Endometrial microvascular endothelial cells (primary cell): ENCODE results near the gene MYBPC3. TPM values are rescaled to one million over a fixed set of nuclear protein-coding genes. Genes with fewer than 3 reads are reported as not detected.

Source experiments
- in situ Hi-C: cut with HindIII; loops from 2 replicates; pipeline ENCODE4 v1.10.0; 2017; ENCODE audit warnings: low sequenced_read_pairs, low pct_unique_long_range_greater_than_20kb; ENCODE audit errors: inconsistent ontology term
- total RNA-seq: library from RNA; depleted of rRNA; stranded (reverse); fragments of >200 nt; gene quantifications from one replicate; pipeline ENCODE4 v1.2.3, GENCODE V29; 2015; ENCODE audit errors: inconsistent ontology term

Gene MYBPC3
- total RNA-seq, 1 donor from 2014 or later, result not detected

DNA sequence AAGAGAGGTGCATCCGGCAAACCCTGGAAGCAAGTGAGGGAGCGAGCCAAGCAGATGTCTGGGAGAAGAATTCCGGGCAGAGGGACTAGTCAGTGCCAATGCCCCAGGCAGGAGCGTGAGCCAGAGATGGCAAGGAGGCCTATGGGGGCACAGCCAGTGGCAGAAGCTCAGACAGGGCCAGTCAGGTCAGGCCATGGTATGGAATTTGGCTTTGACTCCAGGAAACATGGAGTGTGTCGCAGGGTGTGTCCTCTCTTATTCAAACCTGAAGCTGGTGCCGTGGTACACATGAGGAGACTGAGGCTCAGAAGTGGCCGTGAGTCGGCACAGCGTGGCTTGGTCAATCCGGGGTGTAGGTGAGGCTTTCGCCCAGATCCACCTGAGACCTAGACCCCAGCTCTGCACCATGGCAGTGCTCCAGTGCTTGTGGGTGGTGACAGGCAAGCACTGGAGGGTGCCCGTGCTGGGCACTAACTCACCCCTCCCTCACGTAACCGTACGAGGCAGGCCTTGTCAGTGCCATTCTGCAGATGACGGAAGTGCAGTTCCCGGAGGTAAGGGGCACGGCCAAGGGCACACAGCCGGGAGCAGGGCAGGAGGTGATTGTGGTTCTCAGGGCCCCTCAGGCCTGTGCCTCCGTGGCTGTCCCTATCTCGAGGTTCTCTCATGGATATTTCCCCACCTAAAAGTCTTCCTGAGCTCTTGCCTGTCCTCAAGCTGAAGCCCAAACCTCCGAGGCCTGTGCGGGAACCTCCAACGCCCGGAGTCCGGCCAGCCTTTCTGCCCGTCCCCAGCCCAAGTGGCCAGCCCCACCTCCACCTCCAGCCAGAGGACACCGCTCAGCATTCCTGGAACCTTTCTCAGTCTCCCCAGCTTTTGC is 36.4 kb upstream of the MYBPC3 start:
- in situ Hi-C loops, result no loop called here

DNA sequence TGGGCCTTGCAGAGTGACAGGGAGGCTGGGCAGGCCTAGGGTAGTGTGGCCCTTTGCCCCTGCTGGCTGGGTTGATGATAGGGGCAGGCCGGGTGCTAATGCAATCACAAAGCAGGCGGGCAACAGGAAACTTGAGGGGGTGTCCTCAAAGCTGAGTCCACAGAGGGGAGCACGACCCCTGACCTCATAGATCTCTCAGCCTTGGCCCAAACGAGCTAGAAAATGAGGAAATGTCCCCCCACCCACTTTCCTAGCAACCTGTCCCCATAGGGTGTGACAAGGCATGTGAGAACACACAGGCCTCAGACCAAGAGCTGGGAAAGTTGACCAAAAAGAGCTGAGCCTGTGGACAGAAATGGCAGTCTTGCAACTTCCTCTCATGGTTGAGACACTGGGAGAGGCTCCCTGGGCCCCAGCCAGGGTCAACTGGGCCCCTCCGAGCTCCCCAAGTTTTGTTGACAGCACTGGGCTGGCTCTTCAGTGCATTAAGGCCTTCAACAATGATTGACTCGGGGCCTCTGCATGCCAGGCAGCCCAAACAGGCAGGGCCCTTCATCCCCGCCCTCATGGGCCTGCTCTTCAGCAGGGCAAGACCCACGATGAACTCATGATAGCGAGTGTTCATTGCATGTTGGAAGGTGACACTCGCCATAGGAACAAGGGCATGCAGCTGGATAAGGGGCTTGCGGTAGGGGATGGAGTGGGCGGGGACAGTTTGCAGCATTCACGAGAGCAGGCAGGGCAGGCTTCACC is 35.6 kb upstream of the MYBPC3 start:
- in situ Hi-C loops, result no loop called here

DNA sequence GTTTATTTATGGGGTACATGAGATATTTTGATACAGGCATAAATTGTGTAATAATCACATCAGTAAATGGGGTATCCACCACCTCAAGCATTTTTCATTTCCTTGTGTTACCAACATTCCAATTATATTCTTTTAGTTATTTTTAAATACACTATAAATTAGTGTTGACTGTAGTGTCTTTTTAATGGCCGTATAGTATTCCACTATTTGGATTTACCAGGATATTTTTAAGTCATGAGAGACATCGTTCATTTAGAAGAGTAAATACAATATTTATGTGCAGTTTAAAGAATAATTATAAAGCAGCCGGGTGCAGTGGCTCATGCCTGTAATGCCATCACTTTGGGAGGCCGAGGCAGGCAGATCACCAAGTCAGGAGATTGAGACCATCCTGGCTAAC is 32.0 kb upstream of the MYBPC3 start:
- in situ Hi-C loops, result no loop called here

- in situ Hi-C loops, result no loop called here
Observed at GRCh38 chr11:47383071-47383470, 30.6 kb upstream of the MYBPC3 start.

DNA sequence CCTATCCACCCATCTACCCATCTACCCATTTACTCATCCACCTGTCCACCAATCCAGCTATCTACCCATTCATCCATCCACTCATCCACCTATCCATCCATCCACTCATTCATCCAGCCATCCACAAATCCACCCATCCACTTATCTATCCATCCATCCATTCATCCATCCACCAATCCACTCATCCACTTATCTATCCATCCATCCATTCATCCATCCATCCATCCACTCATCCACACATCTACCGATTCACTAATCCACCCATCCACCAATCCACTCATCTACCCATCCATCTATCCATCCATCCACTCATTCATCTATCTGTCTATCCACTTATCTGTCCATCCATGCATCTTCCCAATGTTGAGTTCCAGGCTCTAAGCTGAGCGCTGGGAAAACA is 27.6 kb upstream of the MYBPC3 start:
- in situ Hi-C loops, result no loop called here

DNA sequence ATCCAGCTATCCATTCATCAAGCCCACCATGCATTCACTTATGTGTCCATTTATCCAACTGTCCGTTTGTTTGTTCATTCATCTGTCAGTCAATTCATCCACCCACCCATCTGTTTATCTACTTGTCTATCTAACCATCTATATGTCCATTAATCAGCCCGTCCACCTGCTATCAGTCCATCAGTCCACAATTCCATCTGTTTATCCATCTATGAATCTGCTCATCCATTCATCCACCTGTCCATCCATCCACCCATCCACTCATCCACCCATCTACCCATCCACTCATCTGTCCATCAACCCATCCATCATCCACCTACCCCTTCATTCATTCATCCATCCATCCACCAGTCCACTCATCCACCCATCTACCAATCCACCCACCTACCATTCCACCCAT is 26.8 kb upstream of the MYBPC3 start:
- in situ Hi-C loops, result no loop called here

DNA sequence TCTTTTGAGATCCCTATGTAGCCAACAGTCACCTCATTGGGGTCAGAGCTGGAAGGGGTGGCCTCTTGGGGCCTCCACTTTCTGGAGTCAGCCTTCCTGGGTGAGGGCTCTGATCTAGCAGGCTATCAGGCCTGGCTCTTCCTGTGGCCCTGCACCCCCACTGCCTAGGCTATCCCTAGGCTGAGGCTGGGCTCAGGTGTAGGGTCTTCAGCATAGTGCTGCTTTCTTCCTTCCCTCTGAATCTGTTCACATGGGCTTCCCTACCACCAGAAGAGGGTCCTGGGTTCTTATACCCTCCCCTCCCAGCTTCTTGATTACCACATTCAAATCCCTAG is 26.3 kb upstream of the MYBPC3 start:
- in situ Hi-C loops, result no loop called here

GRCh38 chr11:47378010-47378835 is 25.7 kb upstream of the MYBPC3 start, which contains the start of gene SPI1:
SPI1 (minus strand) TSS chr11:47378547; CDS start chr11:47378353, 194 bp downstream.
- in situ Hi-C loops, result no loop called here

GRCh38 chr11:47377571-47378009 is 25.1 kb upstream of the MYBPC3 start:
- in situ Hi-C loops, result no loop called here

GRCh38 chr11:47376525-47377371 is 24.2 kb upstream of the MYBPC3 start:
- in situ Hi-C loops, result no loop called here

DNA sequence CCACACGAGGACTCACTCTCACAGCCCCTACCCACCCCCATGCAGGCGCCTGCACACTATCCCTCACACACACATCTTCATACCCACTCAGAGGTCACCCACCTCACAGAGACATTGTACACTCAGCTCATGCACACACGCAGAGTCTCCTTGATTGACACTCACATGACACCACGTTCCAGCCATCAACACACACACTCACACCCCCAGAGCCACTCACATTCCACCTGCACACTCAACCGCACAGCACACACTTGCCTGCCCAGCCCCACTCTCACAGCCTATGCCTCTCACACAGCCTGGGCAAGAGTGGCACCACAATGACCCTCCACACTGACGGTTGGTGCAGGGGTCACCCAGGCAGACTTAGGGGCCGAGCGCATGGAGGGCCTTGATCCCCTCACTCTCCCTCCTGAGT is 23.6 kb upstream of the MYBPC3 start:
- in situ Hi-C loops, result no loop called here

DNA sequence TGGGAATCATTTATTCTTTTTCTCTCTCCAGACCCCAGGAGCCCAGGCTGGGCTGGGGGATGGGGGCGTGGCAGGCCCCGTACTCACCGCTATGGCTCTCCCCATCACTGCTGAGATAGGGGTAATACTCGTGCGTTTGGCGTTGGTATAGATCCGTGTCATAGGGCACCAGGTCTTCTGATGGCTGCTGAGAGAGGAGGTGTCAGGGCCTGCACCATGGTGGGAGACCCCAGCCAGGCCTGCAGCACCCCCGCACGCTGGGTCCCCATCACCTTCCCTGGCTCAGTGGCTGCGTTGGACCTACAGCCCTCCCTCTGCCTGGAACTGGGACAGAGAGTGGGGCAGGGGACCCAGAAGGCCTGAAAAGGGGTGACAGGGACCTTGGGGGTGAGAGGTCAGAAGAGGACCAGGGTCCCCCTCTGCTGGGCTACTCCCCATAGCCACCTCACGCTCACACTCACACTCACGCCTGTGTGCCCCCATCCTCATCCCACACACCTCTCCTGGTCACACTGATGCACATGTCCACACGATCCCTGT is 23.1 kb upstream of the MYBPC3 start:
- in situ Hi-C loops, result no loop called here

GRCh38 chr11:47375020-47375419 is 22.5 kb upstream of the MYBPC3 start:
- in situ Hi-C loops, result no loop called here

- in situ Hi-C loops, result no loop called here
Observed at GRCh38 chr11:47374720-47375019, 22.2 kb upstream of the MYBPC3 start.

DNA sequence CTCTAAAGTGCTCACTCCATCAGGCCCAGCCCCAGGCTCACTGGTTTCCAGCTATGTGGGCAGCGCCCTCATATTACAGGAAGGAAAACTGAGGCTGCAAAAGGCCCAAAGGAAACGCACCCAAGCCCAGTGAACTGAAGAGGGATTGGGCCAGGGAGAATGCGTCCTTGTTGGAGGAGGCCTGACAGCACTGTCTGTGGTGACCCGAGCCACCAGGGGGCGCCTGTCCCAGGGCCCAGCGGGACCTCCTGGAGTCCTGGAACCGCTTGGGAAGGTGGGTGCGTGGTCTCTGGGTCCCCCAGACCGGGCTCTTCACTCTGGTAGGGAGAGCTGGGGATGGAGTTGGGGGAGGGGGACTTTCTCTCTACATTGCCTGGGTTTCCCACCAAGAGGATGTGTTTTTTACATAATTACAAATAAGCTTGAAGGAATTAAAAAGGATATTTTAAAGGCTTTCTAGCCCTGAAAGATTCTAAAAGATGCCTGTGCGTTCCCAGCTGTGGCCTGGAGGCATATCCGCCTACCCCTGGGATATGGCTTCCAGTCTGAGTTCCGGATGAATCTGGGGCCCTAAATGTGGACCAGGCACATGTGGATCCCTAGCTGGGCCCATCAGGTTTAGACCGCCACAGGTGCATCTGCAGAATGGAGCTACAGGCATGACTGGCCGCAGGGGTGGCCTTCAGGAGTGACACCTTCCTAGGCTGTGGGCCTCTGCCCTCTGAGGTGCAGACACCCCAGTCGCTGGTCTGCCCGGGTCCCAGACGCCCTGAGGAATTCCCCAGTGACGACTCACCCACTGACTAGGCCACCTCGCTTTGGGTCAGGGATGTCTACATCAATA is 21.6 kb upstream of the MYBPC3 start:
- in situ Hi-C loops, result no loop called here

- in situ Hi-C loops, result no loop called here
Observed at GRCh38 chr11:47372422-47372821, 19.9 kb upstream of the MYBPC3 start.

- in situ Hi-C loops, result no loop called here
Observed at GRCh38 chr11:47369676-47370075, 17.2 kb upstream of the MYBPC3 start.
